HepG2 (cell line): ENCODE results near the gene NTM. TPM values are rescaled to one million over a fixed set of nuclear protein-coding genes. Genes with fewer than 3 reads are reported as not detected.

Experiments used
- ATAC-seq: fragments of 200-7000 bp; cut with Tn5 transposase; 3 replicates; pipeline ENCODE4 v1.9.1; 2020; ENCODE audit warnings: mild to moderate bottlenecking, moderate library complexity
- BruUV-seq: library from RNA; stranded (reverse); fragments of 400-500 nt; replicated peaks from 2 replicates; lab custom pipeline; 2021; lab: Mats Ljungman, UMichigan
- CTCF ChIA-PET: fragments of 300-600 bp; formaldehyde crosslinking; extraction: SDS; loops from one replicate; lab custom pipeline; 2021; ENCODE audit warnings: low total read pairs, inconsistent platforms, low intra/inter-chr PET ratio; lab: Yijun Ruan, JAX
- POLR2A ChIA-PET: fragments of 350-600 bp; sonication (Branson Sonifier 250); formaldehyde crosslinking; loops from one replicate; lab custom pipeline; 2020; ENCODE audit warnings: antibody characterized with exemption, inconsistent platforms; lab: Yijun Ruan, JAX
- DNase-seq: peaks from one replicate; pipeline ENCODE4 v3.0.0-alpha.2; 2015; ENCODE audit warnings: low spot score
- FAIRE-seq: peaks from 3 replicates; lab custom pipeline; 2011; peaks lifted over from hg19 to GRCh38; lab: Jason Lieb, UNC
- H2AFZ ChIP-seq: one replicate; pipeline ENCODE4 v1.6.1; 2011; ENCODE audit warnings: low read length, inconsistent platforms
- H3K27ac ChIP-seq: fragments of 300-600 bp; 3 replicates; pipeline ENCODE4 v1.8.0; 2011; ENCODE audit warnings: mixed run types, mild to moderate bottlenecking, mixed read lengths, low read length, inconsistent platforms; ENCODE audit not compliant: insufficient read depth; ENCODE audit errors: extremely low read length
- H3K27me3 ChIP-seq, 2 experiments: fragments of 200-600 bp in 1 of 2; 2 replicates in 1 of 2; 3 replicates in 1 of 2; pipeline versions ENCODE4 v1.6.0 to v1.8.0; 2011; ENCODE audit warnings: low read length in 2 of 2, mild to moderate bottlenecking in 2 of 2, moderate library complexity in 2 of 2, inconsistent platforms in 1 of 2; ENCODE audit not compliant: insufficient read depth in 2 of 2, control insufficient read depth in 1 of 2
- H3K36me3 ChIP-seq, 2 experiments: fragments of 200-600 bp in 1 of 2; replicated peaks in 1 of 2; 2 replicates in 1 of 2; 3 replicates in 1 of 2; pipeline versions ENCODE4 v1.5.1 to v1.8.0; 2011; ENCODE audit warnings: low read length in 2 of 2, inconsistent platforms in 1 of 2; ENCODE audit not compliant: insufficient read depth in 2 of 2, control insufficient read depth in 1 of 2
- H3K4me1 ChIP-seq: 2 replicates; pipeline ENCODE4 v1.5.1; 2012; ENCODE audit warnings: low read length, inconsistent platforms; ENCODE audit not compliant: insufficient read depth
- H3K4me2 ChIP-seq: 2 replicates; pipeline ENCODE4 v1.6.0; 2011; ENCODE audit warnings: low read depth, low read length, inconsistent platforms
- H3K4me3 ChIP-seq, 3 experiments: fragments of 200-600 bp in 1 of 3; sonication (generic), shearing (Covaris generic) in 1 of 3; replicated peaks in 1 of 3; 2 replicates each; pipeline ENCODE4 v1.5.1; 2011 to 2016; ENCODE audit warnings: low read length in 3 of 3, inconsistent platforms in 2 of 3, low read depth in 2 of 3, mild to moderate bottlenecking in 2 of 3, control low read depth in 1 of 3, mixed read lengths in 1 of 3; ENCODE audit not compliant: insufficient read depth in 1 of 3
- H3K79me2 ChIP-seq: one replicate; pipeline ENCODE4 v1.6.1; 2011; ENCODE audit warnings: low read length, inconsistent platforms; ENCODE audit not compliant: insufficient read depth
- H3K9ac ChIP-seq: 2 replicates; pipeline ENCODE4 v1.6.0; 2011; ENCODE audit warnings: mild to moderate bottlenecking, low read depth, low read length, inconsistent platforms; ENCODE audit not compliant: insufficient read depth
- H3K9me3 ChIP-seq: 2 replicates; pipeline ENCODE4 v1.5.1; 2012; ENCODE audit warnings: mild to moderate bottlenecking, low read length
- H4K20me1 ChIP-seq: 2 replicates; pipeline ENCODE4 v1.6.0; 2011; ENCODE audit warnings: inconsistent platforms, mild to moderate bottlenecking, low read length, moderate library complexity; ENCODE audit not compliant: insufficient read depth
- CBFB ChIP-seq: sonication (generic); formaldehyde crosslinking; IDR thresholded peaks from 2 replicates; pipeline ENCODE4 v1.4.0; 2020; ENCODE audit warnings: missing genetic modification reagents
- FOSL1 ChIP-seq: sonication (generic); formaldehyde crosslinking; IDR thresholded peaks from 2 replicates; pipeline ENCODE4 v1.9.0; 2021; ENCODE audit warnings: missing genetic modification reagents, borderline replicate concordance
- MEIS2 ChIP-seq: sonication (generic); formaldehyde crosslinking; IDR thresholded peaks from 2 replicates; pipeline ENCODE4 v1.9.0; 2021; ENCODE audit warnings: mild to moderate bottlenecking, missing genetic modification reagents
- MLLT10 ChIP-seq: sonication (generic); formaldehyde crosslinking; IDR thresholded peaks from 2 replicates; pipeline ENCODE4 v1.4.0; 2020; ENCODE audit warnings: missing genetic modification reagents
- PHF21A ChIP-seq: sonication (generic); formaldehyde crosslinking; IDR thresholded peaks from 2 replicates; pipeline ENCODE4 v1.5.0; 2020; ENCODE audit warnings: mild to moderate bottlenecking, missing genetic modification reagents
- THAP11 ChIP-seq: IDR thresholded peaks from 2 replicates; pipeline ENCODE4 v1.6.1; 2016; ENCODE audit warnings: missing biosample characterization, missing genetic modification reagents
- ZBTB37 ChIP-seq: sonication (generic); formaldehyde crosslinking; IDR thresholded peaks from 2 replicates; pipeline ENCODE4 v1.4.0; 2020; ENCODE audit warnings: mild to moderate bottlenecking, missing genetic modification reagents
- ZNF747 ChIP-seq: sonication (generic); formaldehyde crosslinking; IDR thresholded peaks from 2 replicates; pipeline ENCODE4 v1.8.1; 2023; ENCODE audit warnings: missing genetic modification reagents, mild to moderate bottlenecking, borderline replicate concordance
- WGBS: methylation state at CpG from one replicate; pipeline ENCODE4 v1.1.6; 2017; ENCODE audit warnings: low lambda C conversion rate; 5-methylcytosine and 5-hydroxymethylcytosine counted together
- in situ Hi-C: cut with HindIII; loops from 2 replicates; pipeline ENCODE4 v1.10.0; 2017; ENCODE audit warnings: low pct_unique_long_range_greater_than_20kb; ENCODE audit not compliant: extremely low pct_ligation_motif_present
- intact Hi-C: fragments of 100-400 bp; cut with micrococcal nuclease; formaldehyde crosslinking; loops from one replicate; pipeline ENCODE4 v1.10.0; 2022; ENCODE audit not compliant: unreplicated experiment
- polyA plus RNA-seq, 8 experiments: library from polyadenylated mRNA; depleted of rRNA in 3 of 8; stranded (reverse) in 7 of 8; unstranded in 1 of 8; fragments of >200 nt; fragmentation: Illumina TruSeq in 4 of 8; extraction: Trizol in 4 of 8; gene quantifications; 2 replicates each; pipeline versions ENCODE4 v1.2.1 to v1.2.3, GENCODE V29; 2011 to 2016; ENCODE audit warnings: low read depth in 4 of 8, missing spikeins in 1 of 8, mixed read lengths in 1 of 8; ENCODE audit not compliant: insufficient read depth in 1 of 8
- total RNA-seq, 5 experiments: library from RNA; depleted of rRNA; stranded (reverse); fragments of >200 nt; fragmentation: Illumina TruSeq; extraction: Trizol; gene quantifications; 2 replicates each; pipeline ENCODE4 v1.2.3, GENCODE V29; 2016; ENCODE audit warnings: low read depth in 1 of 5

Gene NTM
- total and polyA plus RNA-seq, 2 of the 13 experiments (the other 11 are each of a cell fraction or from before 2014, with no cell fraction given), result not detected

GRCh38 chr11:131883332-131883731, 512.9 kb downstream of the NTM start:
- WGBS, result 17% methylated on average over 6 of the region's 6 CpGs
- ATAC-seq (no peak), DNase-seq (no peak), FAIRE-seq (no peak)
- Histone ChIP-seq H3K9ac (no peak overlapping the region), H3K27me3 (no peaks in the 10 kb centered on the region; a peak in 1 of 5 replicates), H3K27ac (no peak overlapping the region), H3K4me1 (no peaks in the 10 kb centered on the region), H3K4me2 (no peak overlapping the region), H3K36me3 (no peaks in the 10 kb centered on the region), H3K9me3 (no peaks in the 10 kb centered on the region), H2AFZ (no peak overlapping the region), H3K79me2 (no peaks in the 10 kb centered on the region), H4K20me1 (no peaks in the 10 kb centered on the region), H3K4me3 (no peak overlapping the region)
- CTCF ChIA-PET, result no interaction called here
- TF ChIP-seq MEIS2 (CRISPR knock-in tag) (no peak), ZBTB37 (CRISPR knock-in tag) (no peak), FOSL1 (CRISPR knock-in tag) (no peak), PHF21A (CRISPR knock-in tag) (no peak), MLLT10 (CRISPR knock-in tag) (no peak), ZNF747 (CRISPR knock-in tag) (no peak), THAP11 (CRISPR knock-in tag) (no peak)
- POLR2A ChIA-PET, result no interaction called here
- no TSS peak for BruUV-seq
- in situ Hi-C loops, result no loop called here
- intact Hi-C loops, result no loop called here

- H3K4me3 ChIP-seq, result no peak overlapping the region
- ATAC-seq (no peak; the same call in 2 of the 3 replicates), FAIRE-seq (no peak)
- intact Hi-C loops, result no loop called here
- H3K4me2 ChIP-seq, result no peak overlapping the region
- BruUV-seq, result no TSS peak
- WGBS, result 30% methylated on average over 8 of the region's 8 CpGs
- H3K9ac ChIP-seq, result no peak overlapping the region
- no peaks in the 10 kb centered on the region for H3K79me2 ChIP-seq
- H3K36me3 ChIP-seq, result no peaks in the 10 kb centered on the region
- no peaks in the 10 kb centered on the region for H4K20me1 ChIP-seq
- ChIA-PET POLR2A (no interaction called here), CTCF (no interaction called here)
- no peak overlapping the region for H2AFZ ChIP-seq
- no peak for TF ChIP-seq CBFB (CRISPR knock-in tag)
- TF ChIP-seq, all 625 proteins: peak for 0
- no peaks in the 10 kb centered on the region; a peak in 1 of 5 replicates for H3K27me3 ChIP-seq
- DNase-seq, result no peak
- H3K9me3 ChIP-seq, result no peaks in the 10 kb centered on the region
- H3K4me1 ChIP-seq, result no peaks in the 10 kb centered on the region
- H3K27ac ChIP-seq, result no peak overlapping the region
- in situ Hi-C loops, result no loop called here
Observed at GRCh38 chr11:131884461-131885073, 514.2 kb downstream of the NTM start.
